WERI-Rb-1 (cell line): ENCODE results near the gene ZCCHC14.
A peak's percentile ranks its signal among the peaks of the same experiment; 100 is the strongest.
"Not testable (repeated sequence)": the region's sequence is repeated elsewhere in the genome, so short reads cannot be mapped to it uniquely, and the experiment has no call there.

Experiments
- DNase-seq: peaks from one replicate; pipeline ENCODE4 v3.0.0-alpha.2; 2020
- H3K27ac ChIP-seq: fragments of 250-450 bp; sonication (Bioruptor Pico); 2 replicates; pipeline ENCODE4 v1.5.1; 2020; ENCODE audit warnings: mild to moderate bottlenecking, moderate library complexity
- H3K27me3 ChIP-seq: fragments of 250-450 bp; sonication (Bioruptor Pico); 2 replicates; pipeline ENCODE4 v1.5.1; 2021; ENCODE audit warnings: mild to moderate bottlenecking, low read depth, moderate library complexity; ENCODE audit not compliant: insufficient read depth, severe bottlenecking
- H3K36me3 ChIP-seq: fragments of 250-450 bp; sonication (Bioruptor Pico); 2 replicates; pipeline ENCODE4 v1.5.1; 2020; ENCODE audit warnings: mild to moderate bottlenecking, moderate library complexity
- H3K4me3 ChIP-seq: 2 replicates; pipeline ENCODE4 v1.5.1; 2011; ENCODE audit warnings: low read depth, mild to moderate bottlenecking, control low read depth, low read length
- H3K9me3 ChIP-seq: fragments of 250-450 bp; sonication (Bioruptor Pico); 2 replicates; pipeline ENCODE4 v1.5.1; 2021; ENCODE audit warnings: mild to moderate bottlenecking, moderate library complexity; ENCODE audit not compliant: severe bottlenecking
- CTCF ChIP-seq: IDR thresholded peaks from 2 replicates; pipeline ENCODE4 v1.5.1; 2011; ENCODE audit warnings: low read depth, mild to moderate bottlenecking, control low read depth, inconsistent platforms, low read length

ZCCHC14 gene

GRCh38 chr16:87392821-87393679, 99.8 kb downstream of the ZCCHC14 start:
- 0 out of 2 replicates have a peak, but pooled peaks cover 3% of the 10 kb centered on the region for H3K36me3 ChIP-seq
- no peaks in the 10 kb centered on the region for H3K27me3 ChIP-seq
- peak overlapping the region; percentile 54 for H3K4me3 ChIP-seq
- no peak for DNase-seq
- no peak for TF ChIP-seq CTCF
- peak overlapping the region; percentile 50 for H3K27ac ChIP-seq
- H3K9me3 ChIP-seq: no peaks in the 10 kb centered on the region

GRCh38 chr16:87391950-87392820, 100.6 kb downstream of the ZCCHC14 start, which contains the start of gene MAP1LC3B:
Gene MAP1LC3B, plus strand, starts transcription at chr16:87392336. Its CDS starts 92 bp downstream, at chr16:87392428.
- Histone ChIP-seq H3K9me3 (no peaks in the 10 kb centered on the region), H3K27ac (peak within 1 kb of the TSS; percentile 87)

GRCh38 chr16:87391324-87391949, 101.4 kb downstream of the ZCCHC14 start:
- peak overlapping the region; percentile 87 for H3K27ac ChIP-seq
- H3K36me3 ChIP-seq: 0 out of 2 replicates have a peak, but pooled peaks cover 3% of the 10 kb centered on the region
- H3K4me3 ChIP-seq: peak overlapping the region; percentile 43
- no peak for TF ChIP-seq CTCF
- no peak for DNase-seq
- H3K27me3 ChIP-seq: no peaks in the 10 kb centered on the region
- H3K9me3 ChIP-seq: no peaks in the 10 kb centered on the region

More at GRCh38 chr16:87391950-87392820, 100.6 kb downstream of the ZCCHC14 start, which contains the start of gene MAP1LC3B:
- no peak for TF ChIP-seq CTCF
- Histone ChIP-seq H3K4me3 (peak within 1 kb of the TSS; percentile 54), H3K27me3 (no peaks in the 10 kb centered on the region), H3K36me3 (0 out of 2 replicates have a peak, but pooled peaks cover 3% of the 10 kb centered on the region)
- peak; percentile 90 for DNase-seq

- Histone ChIP-seq H3K27me3 (no peaks in the 10 kb centered on the region), H3K27ac (peak overlapping the region; percentile 87), H3K4me3 (no peak overlapping the region), H3K36me3 (0 out of 2 replicates have a peak, but pooled peaks cover 3% of the 10 kb centered on the region), H3K9me3 (no peaks in the 10 kb centered on the region)
- no peak for DNase-seq
- no peak for TF ChIP-seq CTCF
These were observed 102.0 kb downstream of the ZCCHC14 start for GRCh38 chr16:87390641-87391323.

- H3K9me3 ChIP-seq, H3K27me3 ChIP-seq, DNase-seq, H3K36me3 ChIP-seq: not testable (repeated sequence)
- Histone ChIP-seq H3K27ac (peak overlapping the region; percentile 87), H3K4me3 (peak overlapping the region; percentile 27)
These were observed 102.9 kb downstream of the ZCCHC14 start for GRCh38 chr16:87389914-87390313.
